IMR-90 (cell line): ENCODE data around the gene SEMA3E. TPM values are rescaled to one million over a fixed set of nuclear protein-coding genes. Genes with fewer than 3 reads are reported as not detected.

ENCODE experiments used
- ATAC-seq: fragments of 200-7000 bp; cut with Tn5 transposase; 2 replicates; pipeline ENCODE4 v1.9.1; 2020; ENCODE audit warnings: low read depth, mild to moderate bottlenecking, moderate library complexity
- BruUV-seq: library from RNA; stranded (reverse); fragments of 400-500 nt; replicated peaks from 2 replicates; lab custom pipeline; 2021; lab: Mats Ljungman, UMichigan
- CTCF ChIA-PET: fragments of 300-600 bp; formaldehyde crosslinking; extraction: SDS; loops from one replicate; lab custom pipeline; 2021; ENCODE audit warnings: antibody characterized with exemption; lab: Yijun Ruan, JAX
- POLR2A ChIA-PET: fragments of 300-600 bp; sonication (Branson Sonifier 250); formaldehyde crosslinking; loops from one replicate; lab custom pipeline; 2022; ENCODE audit warnings: antibody characterized with exemption; ENCODE audit not compliant: unreplicated experiment; lab: Charles Lee
- DNase-seq: peaks from one replicate; pipeline ENCODE4 v3.0.0; 2013
- H2AFZ ChIP-seq: replicated peaks from 2 replicates; pipeline ENCODE3; 2013; ENCODE audit warnings: low read length, mild to moderate bottlenecking; ENCODE audit not compliant: poor library complexity
- H2AK5ac ChIP-seq: 2 replicates; pipeline ENCODE4 v1.6.1; 2013; ENCODE audit warnings: low read depth, low read length, inconsistent platforms
- H2AK9ac ChIP-seq: replicated peaks from 2 replicates; pipeline ENCODE3; 2013; ENCODE audit warnings: mild to moderate bottlenecking, low read depth, low read length, moderate library complexity; ENCODE audit not compliant: poor library complexity
- H2BK120ac ChIP-seq: 2 replicates; pipeline ENCODE4 v1.6.1; 2013; ENCODE audit warnings: low read depth, low read length, inconsistent platforms
- H2BK15ac ChIP-seq: 3 replicates; pipeline ENCODE4 v1.6.1; 2013; ENCODE audit warnings: low read depth, low read length, inconsistent platforms
- H2BK20ac ChIP-seq: 2 replicates; pipeline ENCODE4 v1.6.1; 2013; ENCODE audit warnings: low read depth, mild to moderate bottlenecking, inconsistent platforms, low read length, moderate library complexity
- H2BK5ac ChIP-seq: 2 replicates; pipeline ENCODE4 v1.6.1; 2013; ENCODE audit warnings: mild to moderate bottlenecking, low read depth, low read length, inconsistent platforms; ENCODE audit not compliant: poor library complexity, severe bottlenecking
- H3K14ac ChIP-seq: replicated peaks from 2 replicates; pipeline ENCODE4 v1.6.1; 2013; ENCODE audit warnings: low read depth, low read length, inconsistent platforms
- H3K18ac ChIP-seq: 2 replicates; pipeline ENCODE4 v1.6.1; 2013; ENCODE audit warnings: low read depth, low read length, control low read depth
- H3K23ac ChIP-seq: 2 replicates; pipeline ENCODE4 v1.6.1; 2013; ENCODE audit warnings: low read depth, low read length, inconsistent platforms
- H3K27ac ChIP-seq: 2 replicates; pipeline ENCODE4 v1.5.1; 2013; ENCODE audit warnings: mild to moderate bottlenecking, control low read depth, low read length; ENCODE audit not compliant: insufficient read depth
- H3K27me3 ChIP-seq: 2 replicates; pipeline ENCODE4 v1.6.1; 2013; ENCODE audit warnings: low read length; ENCODE audit not compliant: control insufficient read depth, insufficient read depth
- H3K36me3 ChIP-seq: 2 replicates; pipeline ENCODE4 v1.6.1; 2013; ENCODE audit warnings: low read length, mixed read lengths; ENCODE audit not compliant: control insufficient read depth, insufficient read depth
- H3K4ac ChIP-seq: 2 replicates; pipeline ENCODE4 v1.6.1; 2013; ENCODE audit warnings: low read depth, low read length, inconsistent platforms
- H3K4me1 ChIP-seq: 2 replicates; pipeline ENCODE4 v1.6.1; 2013; ENCODE audit warnings: low read length, mixed read lengths; ENCODE audit not compliant: control insufficient read depth, insufficient read depth
- H3K4me2 ChIP-seq: 2 replicates; pipeline ENCODE4 v1.6.1; 2013; ENCODE audit warnings: low read depth, mild to moderate bottlenecking, control low read depth, low read length, moderate library complexity
- H3K4me3 ChIP-seq: 2 replicates; pipeline ENCODE4 v1.5.1; 2013; ENCODE audit warnings: low read depth, mild to moderate bottlenecking, control low read depth, low read length, moderate library complexity; ENCODE audit not compliant: insufficient read depth
- H3K56ac ChIP-seq: 2 replicates; pipeline ENCODE4 v1.6.1; 2013; ENCODE audit warnings: low read length, inconsistent platforms; ENCODE audit not compliant: insufficient read depth; ENCODE audit errors: extremely low read depth
- H3K79me1 ChIP-seq, 2 experiments: 2 replicates each; pipeline ENCODE4 v1.6.1; 2013; ENCODE audit warnings: low read length in 2 of 2, inconsistent platforms in 1 of 2, low read depth in 1 of 2
- H3K9ac ChIP-seq: 2 replicates; pipeline ENCODE4 v1.6.1; 2013; ENCODE audit warnings: low read depth, low read length, control low read depth
- H3K9me1 ChIP-seq: 2 replicates; pipeline ENCODE4 v1.6.1; 2013; ENCODE audit warnings: low read length, inconsistent platforms; ENCODE audit not compliant: insufficient read depth
- H3K9me3 ChIP-seq: 2 replicates; pipeline ENCODE4 v1.6.1; 2013; ENCODE audit warnings: low read length; ENCODE audit not compliant: control insufficient read depth, insufficient read depth
- H4K20me1 ChIP-seq: 2 replicates; pipeline ENCODE4 v1.6.1; 2013; ENCODE audit warnings: low read length, inconsistent platforms; ENCODE audit not compliant: insufficient read depth
- H4K5ac ChIP-seq: 2 replicates; pipeline ENCODE4 v1.6.1; 2013; ENCODE audit warnings: mild to moderate bottlenecking, low read depth, low read length, control low read depth
- H4K8ac ChIP-seq, 2 experiments: 2 replicates each; pipeline ENCODE4 v1.6.1; 2013; ENCODE audit warnings: low read depth in 2 of 2, low read length in 2 of 2, control low read depth in 1 of 2, inconsistent platforms in 1 of 2
- H4K91ac ChIP-seq: 2 replicates; pipeline ENCODE4 v1.6.1; 2013; ENCODE audit warnings: low read depth, low read length, inconsistent platforms; ENCODE audit not compliant: insufficient read depth
- BHLHE40 ChIP-seq: fragments of 150-350 bp; IDR thresholded peaks from 2 replicates; pipeline ENCODE4 v1.6.1; 2016; ENCODE audit warnings: mild to moderate bottlenecking, low read depth, low read length
- CEBPB ChIP-seq: IDR thresholded peaks from 2 replicates; pipeline ENCODE4 v1.6.1; 2012; ENCODE audit warnings: low read depth, low read length, improper control_type of control experiment
- CHD1 ChIP-seq: IDR thresholded peaks from 2 replicates; pipeline ENCODE4 v1.6.1; 2012; ENCODE audit warnings: low read depth, low read length, improper control_type of control experiment
- FOS ChIP-seq: fragments of 150-350 bp; IDR thresholded peaks from 2 replicates; pipeline ENCODE4 v1.6.1; 2016; ENCODE audit warnings: low read depth, low read length
- MAFK ChIP-seq: IDR thresholded peaks from 2 replicates; pipeline ENCODE4 v1.6.1; 2012; ENCODE audit warnings: low read depth, low read length, improper control_type of control experiment
- MXI1 ChIP-seq: IDR thresholded peaks from 2 replicates; pipeline ENCODE4 v1.6.1; 2012; ENCODE audit warnings: low read depth, mild to moderate bottlenecking, low read length, moderate library complexity, borderline replicate concordance
- NFE2L2 ChIP-seq: fragments of 150-350 bp; IDR thresholded peaks from 2 replicates; pipeline ENCODE4 v1.6.1; 2016; ENCODE audit warnings: low read depth, mild to moderate bottlenecking, low read length
- POLR2A ChIP-seq: IDR thresholded peaks from 2 replicates; pipeline ENCODE4 v1.6.1; 2012; ENCODE audit warnings: mild to moderate bottlenecking, low read depth, low read length
- RAD21 ChIP-seq: IDR thresholded peaks from 2 replicates; pipeline ENCODE4 v1.6.1; 2012; ENCODE audit warnings: low read length, improper control_type of control experiment
- RCOR1 ChIP-seq: IDR thresholded peaks from 2 replicates; pipeline ENCODE4 v1.6.1; 2012; ENCODE audit warnings: mild to moderate bottlenecking, low read length, improper control_type of control experiment; ENCODE audit not compliant: insufficient replicate concordance
- RFX5 ChIP-seq: IDR thresholded peaks from 2 replicates; pipeline ENCODE4 v1.8.0; 2012; ENCODE audit warnings: low read depth, mild to moderate bottlenecking, low read length, moderate library complexity
- WGBS, 2 experiments: methylation state at CpG; one replicate each; pipeline versions ENCODE4 v1.1.5 to v1.1.7; 2013; ENCODE audit warnings: missing lambda C conversion rate in 2 of 2; ENCODE audit not compliant: insufficient read length in 1 of 2; ENCODE audit errors: extremely low coverage in 2 of 2; 5-methylcytosine and 5-hydroxymethylcytosine counted together
- dilution Hi-C: fragments of 300-500 bp; cut with HindIII; formaldehyde crosslinking; loops from one replicate; pipeline ENCODE4 v1.14.3; 2018; ENCODE audit warnings: low sequenced_read_pairs; ENCODE audit not compliant: unreplicated experiment
- in situ Hi-C: fragments of 300-500 bp; cut with MboI; formaldehyde crosslinking; loops from 3 replicates; pipeline ENCODE4 v1.14.3; 2019; ENCODE audit warnings: low sequenced_read_pairs, inconsistent platforms, mixed read lengths
- intact Hi-C: fragments of 100-400 bp; cut with micrococcal nuclease; formaldehyde crosslinking; loops from 2 replicates; pipeline ENCODE4 v1.10.0; 2022
- polyA plus RNA-seq, 3 experiments: library from polyadenylated mRNA; depleted of rRNA; stranded (reverse); fragments of >200 nt; gene quantifications; 2 replicates each; pipeline ENCODE4 v1.2.3, GENCODE V29; 2012; ENCODE audit warnings: low replicate concordance in 1 of 3
- total RNA-seq: library from RNA; depleted of rRNA; stranded (reverse); fragments of >200 nt; gene quantifications from 2 replicates; pipeline ENCODE4 v1.2.3, GENCODE V29; 2012
- TF ChIP-seq, protein P1 (sequence below): fragments of 150-350 bp; IDR thresholded peaks from 2 replicates; pipeline ENCODE4 v1.6.1; 2017; ENCODE audit warnings: mild to moderate bottlenecking, antibody characterized with exemption, low read length, low read depth

Gene SEMA3E
- total and polyA plus RNA-seq, 2 of the 4 experiments (the other 2 are of a cell fraction): 0.31 to 0.72 TPM

DNA sequence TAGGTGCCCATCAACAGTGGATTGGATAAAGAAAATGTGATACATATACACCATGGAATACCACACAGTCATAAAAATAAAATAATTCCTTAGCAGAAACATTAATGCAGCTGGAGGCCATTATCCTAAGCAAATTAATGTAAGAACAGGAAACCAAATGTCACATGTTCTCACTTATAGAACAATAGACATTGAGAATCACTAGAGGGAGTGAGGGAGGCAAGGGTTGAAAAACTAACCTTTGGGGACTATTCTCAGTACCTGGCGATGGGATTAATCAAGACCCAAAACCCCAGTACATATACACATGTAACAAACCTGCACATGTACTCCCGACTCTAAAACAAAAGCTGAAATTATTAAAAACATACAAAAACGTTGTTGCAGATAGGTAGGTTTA lies 222.6 kb downstream of the SEMA3E start:
- Histone ChIP-seq H2BK5ac (no peak overlapping the region), H2BK120ac (no peak overlapping the region), H4K91ac (no peak overlapping the region), H4K5ac (no peak overlapping the region), H3K56ac (no peak overlapping the region), H3K79me1 (no peaks in the 10 kb centered on the region), H2BK15ac (no peak overlapping the region), H3K27me3 (no peaks in the 10 kb centered on the region), H2AFZ (no peak overlapping the region), H2AK9ac (no peak overlapping the region), H2BK20ac (no peak overlapping the region), H4K20me1 (no peaks in the 10 kb centered on the region), H3K9me3 (no peaks in the 10 kb centered on the region), H3K23ac (no peak overlapping the region), H3K9me1 (no peaks in the 10 kb centered on the region), H3K4ac (no peak overlapping the region), H3K4me3 (no peak overlapping the region), H2AK5ac (no peak overlapping the region), H3K36me3 (no peaks in the 10 kb centered on the region), H3K14ac (no peak overlapping the region), H4K8ac (no peak overlapping the region), H3K18ac (no peak overlapping the region), H3K4me1 (no peaks in the 10 kb centered on the region), H3K27ac (no peak overlapping the region), H3K9ac (no peak overlapping the region), H3K4me2 (no peak overlapping the region)
- ATAC-seq: no peak
- in situ Hi-C loops: no loop called here
- no peak for TF ChIP-seq CHD1
- TF ChIP-seq RFX5: no peak
- no peak for TF ChIP-seq POLR2A
- no peak for TF ChIP-seq BHLHE40
- no peak for TF ChIP-seq FOS
- TF ChIP-seq NFE2L2: no peak
- no peak for TF ChIP-seq MAFK
- TF ChIP-seq MXI1: no peak
- TF ChIP-seq, protein P1, sequence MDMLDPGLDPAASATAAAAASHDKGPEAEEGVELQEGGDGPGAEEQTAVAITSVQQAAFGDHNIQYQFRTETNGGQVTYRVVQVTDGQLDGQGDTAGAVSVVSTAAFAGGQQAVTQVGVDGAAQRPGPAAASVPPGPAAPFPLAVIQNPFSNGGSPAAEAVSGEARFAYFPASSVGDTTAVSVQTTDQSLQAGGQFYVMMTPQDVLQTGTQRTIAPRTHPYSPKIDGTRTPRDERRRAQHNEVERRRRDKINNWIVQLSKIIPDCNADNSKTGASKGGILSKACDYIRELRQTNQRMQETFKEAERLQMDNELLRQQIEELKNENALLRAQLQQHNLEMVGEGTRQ: no peak
- TF ChIP-seq CEBPB: no peak
- TF ChIP-seq RAD21: no peak
- TF ChIP-seq RCOR1: no peak
- ChIA-PET CTCF (no interaction called here), POLR2A (no interaction called here)
- no peak for DNase-seq
- intact Hi-C loops: no loop called here
- WGBS, 2 experiments: no CpG with 5 or more reads among the region's 3 CpGs
- BruUV-seq: no TSS peak
- dilution Hi-C loops: no loop called here
